ENCODE measurements around the gene CNGA2.

The CNGA2 gene

DNA sequence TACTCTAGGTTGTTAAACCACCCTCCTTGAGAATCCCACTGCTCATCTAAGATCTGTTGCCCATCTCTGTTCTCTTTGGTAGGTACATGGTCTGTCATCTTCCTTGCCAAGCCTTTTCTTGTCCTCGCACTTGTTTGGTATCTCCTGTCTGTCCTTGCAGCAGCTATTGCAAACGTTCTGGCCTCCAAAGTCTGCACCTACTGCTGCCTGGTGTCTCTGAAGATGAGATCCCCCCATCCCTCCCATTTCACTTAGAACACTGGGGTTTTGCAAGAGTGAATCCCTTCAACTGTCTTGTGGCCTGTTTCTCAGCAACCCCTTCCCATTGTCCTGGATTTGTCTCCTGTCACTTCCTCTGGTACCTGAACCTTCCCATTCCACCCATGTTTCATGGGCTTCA is 673 bp downstream of the CNGA2 start:
- DNase-seq (ENCODE audit: extremely low spot score), result no peak
- CTCF ChIA-PET, result no interaction called here
- POLR2A ChIA-PET, result no interaction called here
- TF ChIP-seq BHLHE40 (IDR thresholded peaks at IDR 0.05; ENCODE audit: borderline replicate concordance) (no peak), LEF1 (IDR thresholded peaks at IDR 0.05; ENCODE audit: borderline replicate concordance) (no peak), FOXK2 (IDR thresholded peaks at IDR 0.05) (no peak), ZNF384 (IDR thresholded peaks at IDR 0.05) (no peak), HDGF (IDR thresholded peaks at IDR 0.05; ENCODE audit: borderline replicate concordance) (no peak), ELF4 (IDR thresholded peaks at IDR 0.05) (no peak), TARDBP (IDR thresholded peaks at IDR 0.05) (no peak), ARNT (IDR thresholded peaks at IDR 0.05) (no peak)
- TF ChIP-seq, protein P1, sequence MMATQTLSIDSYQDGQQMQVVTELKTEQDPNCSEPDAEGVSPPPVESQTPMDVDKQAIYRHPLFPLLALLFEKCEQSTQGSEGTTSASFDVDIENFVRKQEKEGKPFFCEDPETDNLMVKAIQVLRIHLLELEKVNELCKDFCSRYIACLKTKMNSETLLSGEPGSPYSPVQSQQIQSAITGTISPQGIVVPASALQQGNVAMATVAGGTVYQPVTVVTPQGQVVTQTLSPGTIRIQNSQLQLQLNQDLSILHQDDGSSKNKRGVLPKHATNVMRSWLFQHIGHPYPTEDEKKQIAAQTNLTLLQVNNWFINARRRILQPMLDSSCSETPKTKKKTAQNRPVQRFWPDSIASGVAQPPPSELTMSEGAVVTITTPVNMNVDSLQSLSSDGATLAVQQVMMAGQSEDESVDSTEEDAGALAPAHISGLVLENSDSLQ (IDR thresholded peaks at IDR 0.05), result no peak

- DNase-seq (ENCODE audit: extremely low spot score), result no peak
- CTCF ChIA-PET, result no interaction called here
- TF ChIP-seq ELF4 (IDR thresholded peaks at IDR 0.05) (no peak), NFRKB (IDR thresholded peaks at IDR 0.05) (no peak), ARNT (IDR thresholded peaks at IDR 0.05) (no peak), ZNF384 (IDR thresholded peaks at IDR 0.05) (no peak), LEF1 (IDR thresholded peaks at IDR 0.05; ENCODE audit: borderline replicate concordance) (no peak), SUZ12 (IDR thresholded peaks at IDR 0.05) (no peak), L3MBTL2 (conservative IDR thresholded peaks at IDR 0.05) (no peak), FOXM1 (IDR thresholded peaks at IDR 0.05; ENCODE audit: borderline replicate concordance) (no peak), FOXA1 (IDR thresholded peaks at IDR 0.05) (no peak)
- TF ChIP-seq, protein P1 (IDR thresholded peaks at IDR 0.05), result no peak
- POLR2A ChIA-PET, result no interaction called here
Observed at GRCh38 chrX:151736685-151737084, 2.1 kb downstream of the CNGA2 start.

DNA sequence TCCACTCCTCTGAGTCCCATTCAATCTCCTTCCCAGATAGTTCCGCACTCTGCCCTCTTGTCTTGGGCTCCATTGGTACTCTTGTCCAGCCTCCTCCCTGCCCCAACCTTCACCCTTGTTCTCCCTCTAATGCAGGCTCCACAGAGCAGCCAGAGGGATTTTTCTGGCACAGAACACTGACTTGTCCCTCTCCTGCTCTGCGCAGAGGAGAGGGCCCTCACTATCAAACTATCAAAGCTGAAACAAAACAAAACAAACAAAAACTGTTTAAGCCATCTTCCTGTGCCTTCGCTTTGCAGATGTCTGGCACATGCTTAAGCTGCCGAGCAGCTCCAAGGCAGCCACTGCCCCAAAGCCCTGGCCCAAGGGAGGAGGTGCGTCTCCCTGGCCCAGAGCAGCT is 2.9 kb downstream of the CNGA2 start:
- POLR2A ChIA-PET, result no interaction called here
- TF ChIP-seq L3MBTL2 (conservative IDR thresholded peaks at IDR 0.05), result no peak
- TF ChIP-seq SP1 (IDR thresholded peaks at IDR 0.05), result no peak
- TF ChIP-seq BHLHE40 (IDR thresholded peaks at IDR 0.05; ENCODE audit: borderline replicate concordance), result no peak
- TF ChIP-seq FOXA1 (IDR thresholded peaks at IDR 0.05), result no peak
- no peak for TF ChIP-seq TARDBP (IDR thresholded peaks at IDR 0.05)
- no peak for TF ChIP-seq ELF4 (IDR thresholded peaks at IDR 0.05)
- TF ChIP-seq HDGF (IDR thresholded peaks at IDR 0.05; ENCODE audit: borderline replicate concordance), result no peak
- TF ChIP-seq FOXM1 (IDR thresholded peaks at IDR 0.05; ENCODE audit: borderline replicate concordance), result no peak
- TF ChIP-seq LEF1 (IDR thresholded peaks at IDR 0.05; ENCODE audit: borderline replicate concordance), result no peak
- no peak for TF ChIP-seq ZNF384 (IDR thresholded peaks at IDR 0.05)
- no peak for TF ChIP-seq ARNT (IDR thresholded peaks at IDR 0.05)
- TF ChIP-seq NFRKB (IDR thresholded peaks at IDR 0.05), result no peak
- TF ChIP-seq, protein P1 (IDR thresholded peaks at IDR 0.05), result no peak
- no peak for TF ChIP-seq CTBP1 (IDR thresholded peaks at IDR 0.05; ENCODE audit: borderline replicate concordance)
- TF ChIP-seq SUZ12 (IDR thresholded peaks at IDR 0.05), result no peak
- no peak for TF ChIP-seq FOXK2 (IDR thresholded peaks at IDR 0.05)
- DNase-seq (ENCODE audit: extremely low spot score), result no peak
- CTCF ChIA-PET, result no interaction called here

DNA sequence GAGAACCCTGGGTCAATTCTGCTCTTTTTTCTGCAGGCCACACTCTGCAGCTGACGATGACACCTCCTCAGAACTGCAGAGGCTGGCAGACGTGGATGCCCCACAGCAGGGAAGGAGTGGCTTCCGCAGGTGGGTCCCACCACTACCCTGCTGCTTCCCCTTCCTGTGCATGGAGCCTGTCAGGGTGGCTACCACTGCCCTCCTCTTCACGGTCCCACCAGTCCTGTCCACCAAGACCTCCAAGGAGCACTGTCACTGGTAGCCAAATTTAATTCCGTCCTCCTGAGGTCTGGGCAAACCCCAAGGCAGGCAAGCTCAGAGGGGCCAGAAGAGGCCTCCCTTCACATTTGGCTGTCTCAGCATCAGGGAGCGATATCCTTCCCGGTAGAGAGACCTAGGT is 4.2 kb downstream of the CNGA2 start:
- TF ChIP-seq HDGF (IDR thresholded peaks at IDR 0.05; ENCODE audit: borderline replicate concordance) (no peak), SUZ12 (IDR thresholded peaks at IDR 0.05) (no peak), FOXA1 (IDR thresholded peaks at IDR 0.05) (no peak), ELF4 (IDR thresholded peaks at IDR 0.05) (no peak), ARNT (IDR thresholded peaks at IDR 0.05) (no peak), NFRKB (IDR thresholded peaks at IDR 0.05) (no peak), FOXM1 (IDR thresholded peaks at IDR 0.05; ENCODE audit: borderline replicate concordance) (no peak), L3MBTL2 (conservative IDR thresholded peaks at IDR 0.05) (no peak), BHLHE40 (IDR thresholded peaks at IDR 0.05; ENCODE audit: borderline replicate concordance) (no peak), CTBP1 (IDR thresholded peaks at IDR 0.05; ENCODE audit: borderline replicate concordance) (no peak), ZNF384 (IDR thresholded peaks at IDR 0.05) (no peak), FOXK2 (IDR thresholded peaks at IDR 0.05) (no peak), LEF1 (IDR thresholded peaks at IDR 0.05; ENCODE audit: borderline replicate concordance) (no peak), SP1 (IDR thresholded peaks at IDR 0.05) (no peak), TARDBP (IDR thresholded peaks at IDR 0.05) (no peak)
- TF ChIP-seq, protein P1 (IDR thresholded peaks at IDR 0.05), result no peak
- POLR2A ChIA-PET, result no interaction called here
- DNase-seq (ENCODE audit: extremely low spot score), result no peak
- CTCF ChIA-PET, result no interaction called here

- TF ChIP-seq L3MBTL2 (conservative IDR thresholded peaks at IDR 0.05) (no peak), FOXM1 (IDR thresholded peaks at IDR 0.05; ENCODE audit: borderline replicate concordance) (no peak), CTBP1 (IDR thresholded peaks at IDR 0.05; ENCODE audit: borderline replicate concordance) (no peak), ELF4 (IDR thresholded peaks at IDR 0.05) (no peak), FOXK2 (IDR thresholded peaks at IDR 0.05) (no peak), NFRKB (IDR thresholded peaks at IDR 0.05) (no peak), BHLHE40 (IDR thresholded peaks at IDR 0.05; ENCODE audit: borderline replicate concordance) (no peak), LEF1 (IDR thresholded peaks at IDR 0.05; ENCODE audit: borderline replicate concordance) (no peak), ARNT (IDR thresholded peaks at IDR 0.05) (no peak), SUZ12 (IDR thresholded peaks at IDR 0.05) (no peak), FOXA1 (IDR thresholded peaks at IDR 0.05) (no peak), SP1 (IDR thresholded peaks at IDR 0.05) (no peak), ZNF384 (IDR thresholded peaks at IDR 0.05) (no peak), HDGF (IDR thresholded peaks at IDR 0.05; ENCODE audit: borderline replicate concordance) (no peak), TARDBP (IDR thresholded peaks at IDR 0.05) (no peak)
- TF ChIP-seq, protein P1 (IDR thresholded peaks at IDR 0.05), result no peak
- CTCF ChIA-PET, result no interaction called here
- POLR2A ChIA-PET, result no interaction called here
- no peak for DNase-seq (ENCODE audit: extremely low spot score)
Observed at GRCh38 chrX:151741606-151742005, 7.1 kb downstream of the CNGA2 start.

Data from HEK293T (cell line).